ENCODE results near the gene CTF1.

The CTF1 gene

DNA sequence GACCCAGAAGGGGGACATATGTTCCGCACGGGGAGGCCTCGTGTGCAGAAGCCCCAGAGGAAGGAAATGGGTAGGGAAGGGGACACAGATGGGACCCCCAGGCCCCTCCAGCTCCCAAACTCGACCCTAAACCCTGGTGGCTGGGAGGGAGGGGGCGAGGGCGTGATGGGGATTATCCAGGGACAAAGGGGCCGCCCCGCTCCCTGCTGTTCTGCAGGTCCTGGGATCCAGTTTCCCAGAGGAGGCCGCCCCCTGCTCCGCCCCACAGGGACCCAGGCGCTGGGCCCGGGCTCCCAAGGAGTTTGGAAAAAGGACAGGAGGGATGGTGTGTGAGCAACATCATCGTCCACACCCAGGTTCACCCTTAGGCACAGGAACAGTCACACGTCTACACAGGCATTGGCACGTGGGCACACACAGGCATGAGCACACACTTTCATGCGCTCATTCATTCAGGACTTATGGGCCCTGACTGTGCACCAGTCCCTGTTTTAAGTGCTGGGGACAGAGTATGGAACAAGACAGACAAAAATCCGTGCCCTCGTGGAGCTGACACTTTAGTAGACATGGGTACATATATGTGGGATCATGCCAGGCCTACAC is 14.1 kb downstream of the CTF1 start:
- no peak for DNase-seq

DNA sequence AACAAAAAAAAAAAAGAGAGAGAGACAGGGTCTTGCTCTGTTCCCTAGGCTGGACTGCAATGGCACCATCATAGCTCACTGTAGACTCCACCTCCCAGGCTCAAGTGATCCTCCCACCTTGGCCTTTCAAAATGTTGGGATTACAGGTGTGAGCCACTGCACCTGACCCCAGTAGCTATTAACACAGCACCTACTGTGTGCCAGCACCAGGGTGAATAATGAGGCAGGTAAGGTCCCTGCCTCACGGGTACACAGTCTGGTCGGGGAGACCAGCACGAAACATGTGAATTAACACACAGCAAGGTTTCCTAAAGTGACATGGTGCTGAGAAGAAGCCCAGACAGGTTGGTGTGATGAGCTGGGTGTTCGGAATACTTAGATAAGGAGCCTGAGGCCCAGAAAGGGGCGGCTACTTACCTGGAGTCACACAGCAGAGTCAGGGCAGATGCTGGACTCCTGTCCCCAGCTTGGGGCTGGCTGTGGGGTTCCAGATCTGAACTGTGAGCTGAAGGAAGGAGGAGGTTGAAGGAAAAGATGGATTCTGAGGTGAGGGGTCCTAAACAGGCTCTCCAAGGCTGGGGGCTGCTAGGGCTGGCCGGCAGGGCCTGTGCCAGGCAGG is 16.5 kb downstream of the CTF1 start:
- DNase-seq = no peak

DNA sequence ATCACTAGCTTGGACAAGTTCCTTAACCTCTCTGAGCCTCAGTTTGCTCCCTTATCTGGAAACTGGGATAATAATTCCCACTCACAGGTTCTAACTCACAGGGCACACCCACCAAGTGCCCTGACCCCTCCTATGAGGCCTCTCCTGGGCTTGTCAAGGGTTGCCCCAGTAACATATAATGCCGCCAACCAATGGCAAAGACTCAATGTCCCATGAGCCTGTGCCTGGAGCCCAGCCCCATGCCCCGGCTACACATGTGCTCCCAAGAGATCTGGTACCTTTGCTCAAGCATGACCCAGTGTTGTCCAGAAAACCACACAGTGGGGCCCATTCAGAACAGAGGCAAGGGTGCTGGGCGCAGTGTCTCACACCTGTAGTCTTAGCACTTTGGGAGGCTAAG is 18.4 kb downstream of the CTF1 start:
- DNase-seq = no peak

DNA sequence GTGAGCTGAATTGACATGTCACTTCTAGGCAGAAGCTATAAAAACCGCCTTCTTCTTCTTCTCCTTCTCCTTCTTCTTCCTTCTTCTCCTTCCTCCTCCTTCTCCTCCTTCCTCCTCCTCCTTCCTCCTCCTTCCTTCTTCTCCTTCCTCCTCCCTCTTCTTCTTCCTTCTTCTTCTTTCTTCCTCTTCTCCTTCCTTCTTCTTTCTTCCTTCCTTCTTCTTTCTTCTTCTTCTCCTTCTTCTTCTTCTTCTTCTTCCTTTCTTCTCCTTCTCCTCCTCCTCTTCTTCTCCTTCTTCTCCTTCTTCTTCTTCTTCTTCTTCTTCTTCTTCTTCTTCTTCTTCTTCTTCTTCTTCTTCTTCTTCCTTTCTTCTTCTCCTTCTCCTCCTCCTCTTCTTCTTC is 22.2 kb downstream of the CTF1 start:
- DNase-seq = no peak

DNA sequence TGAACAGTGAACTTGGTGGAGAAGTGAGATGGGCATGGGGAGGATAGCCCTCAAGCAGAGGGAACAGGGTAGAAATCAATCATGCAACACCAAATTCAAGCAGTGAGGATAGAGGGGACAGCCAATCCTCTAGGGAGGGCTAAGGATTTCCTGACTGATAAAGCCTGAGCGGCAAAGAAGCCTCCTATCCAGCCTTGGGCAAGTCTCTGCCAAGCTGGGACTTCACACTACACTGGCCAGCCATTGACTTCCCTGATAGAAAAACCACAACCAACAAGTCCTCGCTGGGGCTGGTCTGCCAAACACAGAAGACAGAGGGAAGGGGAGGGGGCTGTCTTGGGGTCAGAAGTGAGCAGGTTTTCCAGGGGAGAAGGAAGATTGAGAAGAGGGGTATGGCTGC is 24.5 kb downstream of the CTF1 start:
- DNase-seq = no peak

DNA sequence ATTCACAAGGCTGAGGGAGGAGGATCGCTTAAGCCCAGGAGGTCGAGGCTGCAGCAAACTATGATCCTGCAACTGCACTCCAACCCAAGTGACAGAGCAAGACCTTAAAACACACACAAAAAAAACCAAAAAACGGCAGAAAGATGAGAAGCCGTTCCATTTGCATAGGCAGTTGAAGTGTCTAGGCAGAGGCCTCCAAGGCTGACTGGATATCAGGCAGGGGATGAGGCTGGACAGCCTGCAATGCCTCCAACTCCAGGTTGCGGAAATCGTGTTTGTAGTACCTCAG is 25.0 kb downstream of the CTF1 start:
- no peak for DNase-seq

DNA sequence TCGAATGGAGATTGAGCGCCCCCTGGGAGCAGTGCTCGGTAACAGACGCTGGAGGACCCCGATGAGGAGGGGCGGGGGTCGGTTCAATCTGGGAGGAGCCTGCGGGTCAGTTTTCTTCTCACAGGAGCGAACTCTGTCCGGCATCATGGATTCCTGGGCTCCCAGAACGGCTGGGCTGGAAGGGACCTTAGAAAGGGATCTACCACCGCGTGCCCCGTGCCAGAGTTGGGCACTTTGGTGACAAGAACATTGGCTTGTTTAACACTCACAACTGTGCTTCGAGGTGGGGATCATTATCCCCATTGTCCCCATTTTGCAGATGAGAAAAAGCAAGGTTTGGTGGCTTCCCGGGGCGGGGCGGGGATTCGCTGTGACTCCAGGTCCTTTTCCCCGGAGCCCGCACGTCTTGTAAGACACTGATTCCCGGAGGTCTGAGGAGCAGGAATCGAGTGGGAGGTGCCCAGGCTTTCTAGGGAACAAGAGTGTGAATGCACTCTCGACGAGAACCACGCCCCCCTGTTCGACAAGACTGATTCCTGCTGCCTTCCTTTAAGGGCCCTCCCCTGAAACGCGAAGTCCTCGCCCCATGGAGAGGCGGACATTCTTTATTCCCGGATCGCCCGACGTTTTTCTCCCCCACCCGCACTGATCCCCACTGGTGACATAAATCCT is 25.5 kb downstream of the CTF1 start:
- DNase-seq = peak; percentile 72 to 86 (median 80)

DNA sequence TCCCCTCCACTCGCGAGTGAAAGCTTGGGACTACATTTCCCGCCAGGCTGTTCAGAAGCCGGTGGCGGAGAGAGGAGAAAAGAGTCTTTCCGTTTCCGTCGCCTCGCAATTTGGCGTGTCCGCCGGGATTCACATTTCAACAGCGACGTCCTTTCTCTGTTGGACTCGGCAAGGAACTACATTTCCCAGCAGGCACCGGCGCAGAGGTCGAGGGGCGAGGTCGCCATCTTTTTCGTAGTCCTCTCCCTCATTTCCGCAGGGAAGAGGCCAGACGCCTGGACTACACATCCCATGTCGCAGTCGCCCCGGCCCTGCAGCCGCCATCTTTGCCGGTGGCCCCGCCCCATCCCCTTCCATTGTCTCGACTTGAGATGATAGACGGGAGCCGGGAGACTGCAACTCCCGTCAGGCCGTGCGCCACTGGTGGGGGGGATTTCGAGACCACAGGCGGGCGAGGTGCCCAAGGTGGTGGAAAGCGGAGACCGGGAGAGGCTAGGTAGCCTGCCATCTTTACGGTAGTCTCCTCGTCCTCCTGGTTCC is 26.1 kb downstream of the CTF1 start:
- DNase-seq = peak; percentile 96 to 99 (median 98)

DNA sequence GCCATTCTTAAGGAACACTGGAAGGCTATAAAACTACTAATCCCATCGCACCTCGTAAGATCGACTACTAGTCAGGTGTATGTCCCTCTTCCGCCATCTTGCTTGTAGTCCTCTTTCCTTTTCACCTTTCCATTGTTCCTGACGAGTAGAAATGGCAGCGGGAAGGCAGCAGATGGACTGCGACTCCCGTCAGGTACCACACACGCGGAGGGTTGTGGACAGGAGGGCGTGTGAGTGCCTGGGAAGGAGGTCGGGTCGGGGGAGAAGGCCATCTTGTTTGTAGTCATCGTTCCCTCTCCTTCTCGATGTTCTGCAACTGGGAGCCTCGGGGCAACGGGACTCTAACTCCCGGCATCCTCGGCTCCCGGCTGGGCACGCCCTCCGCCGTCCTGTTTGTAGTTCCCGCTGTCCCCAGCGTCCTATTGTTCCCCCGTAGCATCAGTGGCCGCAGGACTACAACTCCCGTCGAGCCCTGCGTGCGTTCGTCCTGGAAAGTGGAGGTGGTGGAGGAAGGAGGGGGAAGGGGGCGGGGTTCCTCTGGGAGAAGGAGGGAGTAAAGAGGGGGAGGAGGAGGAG is 26.6 kb downstream of the CTF1 start:
- DNase-seq = peak; percentile 89 to 96 (median 92)

DNA sequence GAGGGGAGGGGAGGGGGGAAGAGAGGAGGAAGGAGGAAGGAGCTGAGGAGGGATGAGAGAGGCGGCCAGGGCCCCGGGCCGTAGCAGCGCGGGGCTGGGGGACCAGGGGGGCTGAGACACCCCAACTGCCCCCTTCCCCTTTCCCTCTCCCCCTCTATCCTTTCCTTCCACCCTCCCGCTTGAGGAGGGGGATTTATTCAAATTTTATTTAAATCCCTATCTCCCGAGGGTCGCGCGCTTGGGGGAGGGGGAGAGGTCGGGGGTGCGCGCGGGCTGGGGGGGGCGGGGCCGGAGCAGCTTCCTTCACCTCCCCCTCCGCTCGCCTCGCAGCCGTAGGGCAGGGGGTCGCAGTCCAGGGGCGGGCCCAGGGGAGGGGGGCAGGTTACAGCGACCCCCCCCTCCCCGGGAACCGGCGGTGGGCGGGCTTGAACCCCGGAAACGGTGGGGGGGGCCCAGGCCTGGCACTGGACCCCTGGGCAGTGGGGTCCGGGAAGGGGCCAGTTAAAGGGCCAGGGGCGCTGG is 27.2 kb downstream of the CTF1 start, which contains the start of gene FBXL19:
FBXL19 (plus strand) TSS at position 19 of the 522 bp plus-strand sequence. CDS start 2,183 bp downstream, outside the sequence.
- DNase-seq = peak in 1 of 4 experiments; percentile 30

DNA sequence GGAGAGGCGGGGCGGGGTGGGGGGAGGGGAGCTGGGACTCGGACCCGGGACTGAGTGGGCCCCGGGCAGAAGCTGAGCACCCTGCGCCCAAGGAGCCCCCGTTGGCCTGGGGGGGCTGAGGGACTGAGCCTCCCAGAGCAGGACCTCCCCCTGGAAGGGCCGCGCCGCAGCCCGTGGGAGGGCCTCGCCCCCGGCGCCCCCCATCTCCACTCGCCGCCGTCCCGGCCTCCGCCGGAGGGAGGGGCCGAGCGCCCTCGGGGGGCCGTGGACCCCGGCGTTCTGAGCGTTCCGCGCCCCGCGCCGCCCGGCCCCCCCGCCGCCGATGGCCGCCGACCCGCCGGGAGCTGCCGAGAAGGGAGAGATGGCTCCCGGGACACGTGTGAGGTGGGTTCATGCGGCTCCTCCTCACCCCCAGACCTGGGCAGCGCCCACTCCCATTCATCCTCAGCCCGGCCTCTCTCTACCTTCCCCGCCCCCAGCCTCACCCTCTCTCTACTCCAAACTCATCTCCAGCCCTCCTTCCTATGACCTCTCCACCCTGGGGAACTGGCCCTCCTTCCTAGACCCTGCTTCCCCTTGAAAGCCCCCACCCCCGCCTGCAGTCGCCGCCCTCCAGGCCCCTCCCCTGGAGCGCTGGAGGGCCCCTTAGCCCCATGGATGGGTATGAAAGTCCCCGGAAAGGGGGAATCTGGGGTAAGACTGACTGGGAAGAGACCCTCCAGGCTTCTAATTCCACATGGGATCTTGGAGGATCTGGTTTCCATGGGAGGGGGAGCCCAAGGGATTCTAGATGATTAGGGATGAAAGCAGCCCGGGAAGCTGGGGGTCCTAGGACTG is 27.9 kb downstream of the CTF1 start:
- DNase-seq = peak in 1 of 4 experiments; percentile 30

DNA sequence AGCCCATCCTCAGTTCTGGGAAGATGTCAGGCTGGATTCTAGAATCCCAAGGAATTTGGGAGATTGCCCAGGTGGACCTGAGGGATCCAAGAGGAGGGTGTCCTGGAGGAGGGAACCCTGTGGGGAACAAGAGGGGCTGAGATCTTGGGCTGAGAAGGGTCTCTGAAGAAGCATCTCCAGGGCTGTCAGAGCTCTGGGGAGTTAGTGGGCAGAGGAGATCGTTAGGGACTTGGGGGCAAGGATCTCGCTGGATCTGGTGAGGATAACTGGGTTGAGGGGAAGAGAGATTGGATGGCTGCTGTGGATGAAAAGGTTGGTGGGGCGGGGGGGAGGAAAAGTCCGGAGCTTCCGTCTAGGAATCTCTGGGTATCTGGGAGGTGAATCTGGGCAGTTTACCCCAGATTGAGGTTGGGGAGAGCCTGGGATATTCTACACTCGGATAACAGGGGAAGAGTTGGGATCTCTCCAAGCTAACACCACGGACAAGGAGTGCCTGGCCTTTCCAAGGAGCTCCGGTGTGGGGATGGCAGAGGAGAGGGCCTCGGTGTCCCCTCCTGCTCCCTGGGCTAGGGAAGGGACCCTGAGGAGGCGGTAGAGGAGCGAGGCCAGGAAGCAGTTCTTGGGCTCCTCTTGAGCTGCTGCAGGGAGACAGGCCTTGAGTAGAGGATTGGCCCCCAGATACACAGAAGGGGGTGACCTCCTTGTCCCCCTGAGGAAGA is 28.7 kb downstream of the CTF1 start:
- no peak for DNase-seq

DNA sequence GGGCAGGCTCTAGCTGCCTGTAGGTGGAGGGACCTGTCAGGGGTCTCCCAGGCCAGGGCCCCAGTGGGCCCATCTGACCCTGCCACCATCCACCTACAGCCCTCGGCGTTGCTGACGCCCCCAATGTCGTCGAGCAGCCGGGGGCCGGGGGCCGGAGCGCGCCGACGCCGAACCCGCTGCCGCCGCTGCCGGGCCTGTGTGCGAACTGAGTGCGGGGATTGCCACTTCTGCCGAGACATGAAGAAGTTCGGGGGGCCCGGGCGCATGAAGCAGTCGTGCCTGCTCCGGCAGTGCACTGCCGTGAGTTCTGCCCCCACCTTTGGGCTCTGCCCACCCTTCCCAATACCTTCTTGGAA is 29.2 kb downstream of the CTF1 start:
- DNase-seq = no peak

DNA sequence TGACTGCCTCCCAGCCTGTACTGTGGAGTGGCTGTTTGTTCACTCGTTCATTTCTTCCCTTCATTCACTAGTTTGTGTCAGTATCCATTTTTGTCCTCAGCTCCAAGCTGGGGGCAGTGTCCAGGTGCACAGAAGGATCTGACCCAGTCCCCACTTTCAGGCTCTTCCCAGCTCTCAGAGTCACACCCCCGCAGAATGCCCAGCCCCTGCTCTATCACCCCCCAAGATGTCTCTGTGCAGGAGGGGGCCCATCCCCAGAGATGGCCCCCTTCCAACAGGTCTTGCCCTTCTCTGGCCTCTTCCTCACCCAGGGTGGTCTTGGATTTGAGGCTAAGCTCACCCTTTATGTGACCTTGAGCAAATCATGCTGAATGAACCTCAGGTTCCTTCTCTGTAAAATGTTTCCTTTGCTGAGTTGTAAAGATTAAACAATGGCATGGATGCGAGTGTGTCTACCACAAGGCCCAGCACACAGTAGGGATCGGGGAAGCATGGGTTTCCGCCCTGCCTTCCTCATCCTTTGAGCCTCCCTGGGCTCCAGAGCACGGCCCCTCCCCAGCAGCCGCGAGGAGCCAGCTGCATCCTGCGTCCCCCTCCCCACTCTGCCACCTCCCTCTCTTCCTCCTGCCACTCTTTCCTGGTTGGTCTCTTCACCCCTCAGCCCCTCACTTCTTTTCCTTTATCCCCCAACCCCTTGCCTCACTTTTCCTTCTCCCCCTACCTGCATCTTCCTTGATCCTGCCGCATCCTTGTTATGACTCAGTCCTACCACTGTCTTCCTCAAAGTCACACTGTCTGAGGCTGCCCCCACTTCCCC is 29.8 kb downstream of the CTF1 start:
- DNase-seq = no peak

DNA sequence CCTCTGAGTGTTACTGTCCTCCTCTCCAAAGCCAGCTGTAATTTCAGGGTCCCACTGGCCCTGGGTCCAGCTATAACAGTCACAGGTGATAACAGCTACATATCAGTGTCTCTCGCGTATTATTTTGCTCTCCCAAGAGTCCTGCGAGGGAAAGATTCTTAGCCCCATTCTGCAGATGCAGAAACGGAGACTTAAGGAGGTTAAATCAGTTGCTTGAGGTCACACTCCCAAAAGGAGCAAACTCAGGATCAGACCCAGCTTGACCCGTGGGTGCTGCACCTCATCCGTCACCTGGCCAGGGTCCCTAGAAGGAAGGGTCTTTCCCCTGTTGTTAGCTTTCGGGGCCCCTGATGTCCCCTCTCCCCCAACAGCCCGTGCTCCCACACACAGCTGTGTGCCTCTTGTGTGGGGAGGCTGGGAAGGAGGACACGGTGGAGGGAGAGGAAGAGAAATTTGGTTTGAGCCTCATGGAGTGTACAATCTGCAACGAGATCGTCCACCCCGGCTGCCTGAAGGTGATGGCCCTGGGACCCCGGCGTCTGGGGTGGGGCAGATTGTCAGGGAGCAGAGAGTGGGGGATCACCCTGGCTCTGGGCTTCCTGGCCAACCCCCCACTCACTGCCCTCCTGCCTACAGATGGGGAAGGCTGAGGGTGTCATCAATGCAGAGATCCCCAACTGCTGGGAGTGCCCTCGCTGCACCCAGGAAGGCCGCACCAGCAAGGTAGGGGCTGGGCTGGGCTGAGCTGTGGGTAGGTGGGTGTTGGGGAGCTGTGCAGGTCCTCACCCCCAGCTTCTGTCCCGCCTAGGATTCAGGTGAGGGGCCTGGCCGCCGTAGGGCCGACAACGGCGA is 30.7 kb downstream of the CTF1 start:
- no peak for DNase-seq

DNA sequence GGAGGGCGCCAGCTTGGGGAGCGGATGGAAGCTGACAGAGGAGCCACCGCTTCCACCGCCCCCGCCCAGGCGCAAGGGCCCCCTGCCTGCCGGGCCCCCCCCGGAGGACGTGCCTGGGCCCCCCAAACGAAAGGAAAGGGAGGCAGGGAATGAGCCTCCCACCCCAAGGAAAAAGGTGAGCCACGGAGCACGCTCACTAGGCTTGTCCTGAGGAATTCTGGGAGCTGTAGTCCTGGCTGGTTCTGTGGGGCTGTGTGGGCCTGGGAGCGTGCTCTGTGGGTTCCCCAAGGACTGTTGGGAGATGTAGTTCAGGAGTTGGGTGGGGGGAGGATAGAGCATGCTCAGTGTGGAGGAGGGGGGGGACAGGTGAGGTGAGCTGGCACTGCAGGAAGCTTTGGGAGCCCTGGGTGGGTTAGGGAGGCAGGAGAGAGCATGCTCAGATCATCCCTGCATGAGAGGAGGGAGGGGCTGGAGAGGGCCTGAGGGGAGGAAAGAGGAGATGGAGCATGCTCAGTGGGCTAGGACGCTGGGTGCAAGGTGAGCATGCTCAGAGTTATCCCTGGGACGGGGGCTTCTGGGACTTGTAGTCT is 31.5 kb downstream of the CTF1 start:
- no peak for DNase-seq

DNA sequence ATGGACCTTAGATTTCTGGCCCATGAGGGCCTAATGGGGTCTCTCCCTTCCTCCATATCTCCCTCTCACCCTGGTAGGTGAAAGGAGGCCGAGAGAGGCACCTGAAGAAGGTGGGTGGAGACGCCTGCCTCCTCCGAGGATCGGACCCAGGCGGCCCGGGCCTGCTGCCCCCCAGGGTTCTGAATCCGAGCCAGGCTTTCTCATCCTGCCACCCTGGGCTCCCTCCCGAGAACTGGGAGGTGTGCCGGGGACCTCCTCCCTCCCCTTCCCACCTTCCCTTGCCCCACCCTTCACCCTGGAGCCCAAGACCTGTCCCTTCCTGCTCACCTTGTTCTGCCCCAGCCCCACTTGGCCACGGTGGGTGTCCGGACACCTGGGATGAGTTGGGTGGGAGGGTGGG is 32.0 kb downstream of the CTF1 start:
- no peak for DNase-seq

DNA sequence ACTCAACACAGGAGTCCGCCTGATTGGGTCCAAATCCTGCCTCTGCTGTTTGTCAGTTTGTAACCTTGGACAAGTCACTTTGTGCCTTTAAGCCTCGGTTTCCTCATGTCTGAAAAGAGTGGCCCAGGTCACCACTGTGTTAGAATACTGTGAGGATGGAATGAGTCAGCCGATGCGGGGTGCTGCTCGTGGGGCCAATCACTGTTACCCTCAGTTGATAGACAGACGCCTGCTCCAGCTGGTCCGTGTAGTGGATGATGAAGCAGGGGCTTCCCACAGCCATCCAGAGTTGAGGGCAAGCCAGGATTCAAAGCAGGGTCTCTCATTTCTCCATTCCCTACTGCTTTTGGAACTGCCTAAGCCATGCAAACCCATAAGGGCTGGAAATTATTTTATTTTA is 32.8 kb downstream of the CTF1 start:
- DNase-seq = no peak

DNA sequence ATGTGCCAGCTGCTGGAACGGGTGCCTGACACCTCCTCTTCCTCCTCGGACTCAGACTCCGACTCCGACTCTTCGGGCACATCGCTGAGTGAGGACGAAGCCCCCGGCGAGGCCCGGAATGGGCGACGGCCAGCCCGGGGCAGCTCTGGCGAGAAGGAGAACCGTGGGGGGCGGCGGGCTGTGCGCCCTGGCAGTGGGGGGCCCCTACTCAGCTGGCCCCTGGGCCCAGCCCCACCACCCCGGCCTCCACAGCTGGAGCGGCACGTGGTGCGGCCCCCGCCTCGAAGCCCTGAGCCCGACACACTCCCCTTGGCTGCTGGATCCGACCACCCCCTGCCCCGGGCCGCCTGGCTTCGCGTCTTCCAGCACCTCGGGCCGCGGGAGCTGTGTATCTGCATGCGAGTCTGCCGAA is 33.8 kb downstream of the CTF1 start:
- DNase-seq = no peak

All from activated CD4-positive, CD25-positive, alpha-beta regulatory T cell (primary cell).